GM12878 (cell line): ENCODE measurements around the gene EIF5A. TPM values are rescaled to one million over a fixed set of nuclear protein-coding genes. Genes with fewer than 3 reads are reported as not detected.

Experiments
- ATAC-seq: fragments of 200-7000 bp; cut with Tn5 transposase; 3 replicates; pipeline ENCODE4 v1.9.1; 2020; ENCODE audit warnings: mild to moderate bottlenecking, moderate library complexity
- BruUV-seq: library from RNA; stranded (reverse); fragments of 400-500 nt; replicated peaks from 2 replicates; lab custom pipeline; 2021; lab: Mats Ljungman, UMichigan
- CTCF ChIA-PET: fragments of 300-600 bp; sonication (Branson Sonifier 250); formaldehyde crosslinking; extraction: SDS; loops from one replicate; lab custom pipeline; 2021; ENCODE audit warnings: inconsistent platforms; lab: Yijun Ruan, JAX
- POLR2A ChIA-PET: fragments of 350-600 bp; formaldehyde crosslinking; extraction: SDS; loops from one replicate; lab custom pipeline; 2021; ENCODE audit warnings: inconsistent platforms; lab: Charles Lee
- RAD21 ChIA-PET: fragments of 300-600 bp; sonication (Branson Sonifier 250); formaldehyde crosslinking; loops from one replicate; lab custom pipeline; 2023; ENCODE audit warnings: antibody characterized with exemption; ENCODE audit not compliant: unreplicated experiment; lab: Charles Lee
- SMC1A ChIA-PET: fragments of 300-600 bp; sonication (Branson Sonifier 250); formaldehyde crosslinking; loops from one replicate; lab custom pipeline; 2023; ENCODE audit not compliant: unreplicated experiment, uncharacterized antibody; lab: Charles Lee
- DNase-seq: peaks from one replicate; pipeline ENCODE4 v3.0.0-alpha.2; 2011; ENCODE audit warnings: low read depth, low spot score
- FAIRE-seq: peaks from 3 replicates; lab custom pipeline; 2011; peaks lifted over from hg19 to GRCh38; lab: Jason Lieb, UNC
- H2AFZ ChIP-seq: 2 replicates; pipeline ENCODE4 v1.6.0; 2011; ENCODE audit warnings: low read depth, low read length, control low read depth; ENCODE audit not compliant: control insufficient read depth
- H3K27ac ChIP-seq: 2 replicates; pipeline ENCODE4 v1.5.1; 2011; ENCODE audit warnings: control low read depth; ENCODE audit not compliant: control insufficient read depth, insufficient read depth
- H3K27me3 ChIP-seq, 2 experiments: replicated peaks in 1 of 2; 2 replicates each; pipeline versions ENCODE4 v1.6.0 to v1.6.1; 2011; ENCODE audit warnings: low read length in 1 of 2; ENCODE audit not compliant: control insufficient read depth in 2 of 2, insufficient read depth in 2 of 2
- H3K36me3 ChIP-seq, 2 experiments: 2 replicates each; pipeline ENCODE4 v1.5.1; 2011; ENCODE audit warnings: low read length in 1 of 2; ENCODE audit not compliant: control insufficient read depth in 2 of 2, insufficient read depth in 2 of 2
- H3K4me1 ChIP-seq: 2 replicates; pipeline ENCODE4 v1.6.1; 2011; ENCODE audit warnings: mild to moderate bottlenecking, low read length, moderate library complexity, mixed read lengths; ENCODE audit not compliant: control insufficient read depth, insufficient read depth
- H3K4me2 ChIP-seq: 2 replicates; pipeline ENCODE4 v1.6.0; 2011; ENCODE audit warnings: control low read depth; ENCODE audit not compliant: control insufficient read depth, insufficient read depth
- H3K4me3 ChIP-seq: fragments of 200-600 bp; sonication (generic); 2 replicates; pipeline ENCODE4 v1.5.1; 2016
- H3K79me2 ChIP-seq: 2 replicates; pipeline ENCODE4 v1.6.0; 2011; ENCODE audit warnings: low read length; ENCODE audit not compliant: control insufficient read depth, insufficient read depth
- H3K9ac ChIP-seq: 2 replicates; pipeline ENCODE4 v1.8.0; 2011; ENCODE audit warnings: low read length, control low read depth, mixed read lengths; ENCODE audit not compliant: control insufficient read depth, insufficient read depth
- H3K9me3 ChIP-seq: replicated peaks from 3 replicates; pipeline ENCODE4 v1.5.1; 2011; ENCODE audit warnings: mild to moderate bottlenecking, low read length; ENCODE audit not compliant: control insufficient read depth, insufficient read depth
- H4K20me1 ChIP-seq: 2 replicates; pipeline ENCODE4 v1.6.0; 2011; ENCODE audit not compliant: control insufficient read depth, insufficient read depth
- BHLHE40 ChIP-seq, 2 experiments: fragments of 450-650 bp in 1 of 2; IDR thresholded peaks; 2 replicates each; pipeline ENCODE4 v1.6.1; 2011 to 2017; ENCODE audit warnings: low read depth in 2 of 2, borderline replicate concordance in 1 of 2, improper control_type of control experiment in 1 of 2, low read length in 1 of 2, mild to moderate bottlenecking in 1 of 2
- CREB1 ChIP-seq: IDR thresholded peaks from 2 replicates; pipeline ENCODE4 v1.6.1; 2012; ENCODE audit warnings: low read depth, mild to moderate bottlenecking, inconsistent platforms
- CTCF ChIP-seq, 3 experiments: IDR thresholded peaks in 2 of 3; conservative IDR thresholded peaks in 1 of 3; 2 replicates each; pipeline ENCODE4 v1.5.1; 2011; ENCODE audit warnings: low read depth in 3 of 3, low read length in 3 of 3, mild to moderate bottlenecking in 3 of 3, control low read depth in 2 of 3, moderate library complexity in 2 of 3, inconsistent platforms in 1 of 3, mixed read lengths in 1 of 3; ENCODE audit not compliant: control insufficient read depth in 2 of 3, insufficient read depth in 1 of 3; ENCODE audit errors: extremely low read depth in 1 of 3
- CUX1 ChIP-seq: IDR thresholded peaks from 2 replicates; pipeline ENCODE4 v1.6.1; 2012; ENCODE audit warnings: improper control_type of control experiment, low read depth, low read length; ENCODE audit not compliant: insufficient replicate concordance
- GATAD2B ChIP-seq: fragments of 450-650 bp; conservative IDR thresholded peaks from 2 replicates; pipeline ENCODE4 v1.6.1; 2017; ENCODE audit warnings: low read depth, mild to moderate bottlenecking, moderate library complexity
- KLF5 ChIP-seq: fragments of 450-650 bp; IDR thresholded peaks from 2 replicates; pipeline ENCODE4 v1.6.1; 2014; ENCODE audit warnings: mild to moderate bottlenecking; ENCODE audit not compliant: partially characterized antibody
- NFIC ChIP-seq: IDR thresholded peaks from 2 replicates; pipeline ENCODE4 v1.6.1; 2012; ENCODE audit warnings: low read depth, mild to moderate bottlenecking, inconsistent platforms, low read length, moderate library complexity
- POLR2AphosphoS2 ChIP-seq: IDR thresholded peaks from 2 replicates; pipeline ENCODE4 v1.6.1; 2011; ENCODE audit warnings: low read depth, mild to moderate bottlenecking, low read length, improper control_type of control experiment, moderate library complexity
- RAD21 ChIP-seq: IDR thresholded peaks from 2 replicates; pipeline ENCODE4 v1.6.1; 2011; ENCODE audit warnings: mild to moderate bottlenecking, low read depth, low read length, moderate library complexity; ENCODE audit not compliant: insufficient read depth
- SRF ChIP-seq, 2 experiments: IDR thresholded peaks; 2 replicates each; pipeline ENCODE4 v1.6.1; 2011; ENCODE audit warnings: low read depth in 2 of 2, low read length in 2 of 2, mild to moderate bottlenecking in 1 of 2, moderate library complexity in 1 of 2
- ZBED1 ChIP-seq: IDR thresholded peaks from 2 replicates; pipeline ENCODE4 v1.6.1; 2016; ENCODE audit warnings: borderline replicate concordance
- WGBS: methylation state at CpG from one replicate; pipeline ENCODE4 v1.1.6; 2016; ENCODE audit warnings: low lambda C conversion rate; ENCODE audit not compliant: insufficient replicate concordance, insufficient coverage; ENCODE audit errors: missing lambda C conversion rate; 5-methylcytosine and 5-hydroxymethylcytosine counted together
- in situ Hi-C: fragments of 300-500 bp; cut with MboI; formaldehyde crosslinking; loops from 9 replicates; pipeline ENCODE4 v1.14.3; 2018; ENCODE audit warnings: mixed read lengths
- intact Hi-C: fragments of 100-400 bp; cut with micrococcal nuclease; formaldehyde crosslinking; loops from one replicate; pipeline ENCODE4 v1.14.2; 2022; ENCODE audit not compliant: unreplicated experiment
- polyA plus RNA-seq, 11 experiments: library from polyadenylated mRNA; depleted of rRNA in 4 of 11; unstranded in 6 of 11; stranded (reverse) in 5 of 11; fragments of >200 nt; fragmentation: Nextera tagmentation in 4 of 11; fragmentation: Illumina TruSeq in 1 of 11; extraction: Ambion mirVana in 4 of 11; extraction: Trizol in 1 of 11; gene quantifications; 1 replicate in 1 of 11; 2 replicates in 10 of 11; pipeline versions ENCODE4 v1.2.1 to v1.2.3, GENCODE V29; 2011 to 2016; ENCODE audit warnings: inconsistent platforms in 2 of 11, missing spikeins in 2 of 11, low read depth in 1 of 11
- total RNA-seq, 4 experiments: library from RNA; depleted of rRNA in 3 of 4; stranded (reverse); fragments of >200 nt in 3 of 4; fragmentation: Illumina TruSeq in 1 of 4; extraction: Trizol in 1 of 4; gene quantifications; 2 replicates each; pipeline versions ENCODE4 v1.2.1 to v1.2.3, GENCODE V29; 2013 to 2021

Gene EIF5A
- total and polyA plus RNA-seq, 10 of the 15 experiments (the other 5 are each of a cell fraction or from before 2014, with no cell fraction given): 26.5 to 1,792 (median 944) TPM

- ChIA-PET POLR2A (interaction anchor here (0.6 to 1.3 kb wide), 7 partner anchors 18 to 319 kb away, joined by 3 to 6 read pairs (median 3); partner anchors contain the start of genes ACAP1, GPS2, NEURL4 and SLC2A4), SMC1A (interaction anchor here (0.6 to 2.4 kb wide), 5 partner anchors 18 to 333 kb away, joined by 3 to 9 read pairs (median 4); partner anchors contain the start of genes ACAP1 and TP53), RAD21 (interaction anchor here (0.5 to 3.6 kb wide), 9 partner anchors 8 to 333 kb away, joined by 3 to 31 read pairs (median 3); partner anchors contain the start of genes ACAP1, NEURL4, TMEM102 and TMEM256), CTCF (interaction anchor here (0.6 to 4.0 kb wide), 13 partner anchors 9 to 334 kb away, joined by 3 to 58 read pairs (median 9); partner anchors contain the start of genes SENP3, SOX15, TMEM102 and TNFSF13)
- ATAC-seq: no peak
- H3K27me3 ChIP-seq: no peaks in the 10 kb centered on the region
- H2AFZ ChIP-seq: no peak overlapping the region
- H3K4me3 ChIP-seq: no peak overlapping the region
- H3K4me2 ChIP-seq: peak overlapping the region; percentile 30; the same call in 1 of the 2 replicates
- peaks cover 7% of the 10 kb centered on the region for H3K79me2 ChIP-seq
- BruUV-seq: no TSS peak
- H4K20me1 ChIP-seq: no peaks in the 10 kb centered on the region
- H3K27ac ChIP-seq: no peak overlapping the region
- intact Hi-C loops (loop anchor here (5.0 kb wide), 1 partner anchor 83 kb away; the partner anchor contains the start of genes FGF11 and TMEM102), in situ Hi-C loops (no loop called here)
- H3K36me3 ChIP-seq: no peaks in the 10 kb centered on the region
- FAIRE-seq: no peak
- DNase-seq: no peak
- H3K9ac ChIP-seq: 0 out of 2 replicates have a peak overlapping the region, but pooled peaks have one; percentile 14
- H3K4me1 ChIP-seq: peaks cover 23% of the 10 kb centered on the region
- H3K9me3 ChIP-seq: no peaks in the 10 kb centered on the region
- WGBS: 37% methylated on average over 9 of the region's 9 CpGs
- peak in 1 of 2 experiments; percentile 23; a peak in 1 of 4 replicates for TF ChIP-seq BHLHE40 (IDR thresholded peaks at IDR 0.05; ENCODE audit: borderline replicate concordance in 1 of 2, low read depth in 2 of 2, low read length in 1 of 2)
- peak; percentile 53; the same call in 1 of the 2 replicates for TF ChIP-seq CREB1
- no peak for TF ChIP-seq ZBED1
- no peak for TF ChIP-seq POLR2AphosphoS2
- no peak for TF ChIP-seq NFIC
- TF ChIP-seq KLF5: no peak
- no peak for TF ChIP-seq CUX1
- TF ChIP-seq GATAD2B: no peak
- TF ChIP-seq CTCF (IDR thresholded peaks at IDR 0.05 in 2 of 3, conservative IDR thresholded peaks at IDR 0.05 in 1 of 3; ENCODE audit: control insufficient read depth in 2 of 3, extremely low read depth in 1 of 3, insufficient read depth in 1 of 3, low read depth in 3 of 3, low read length in 3 of 3): no peak
- TF ChIP-seq RAD21: no peak
- no peak for TF ChIP-seq SRF (IDR thresholded peaks at IDR 0.05; ENCODE audit: low read depth in 2 of 2, low read length in 2 of 2)
Observed at GRCh38 chr17:7354262-7354843, 46.9 kb downstream of the EIF5A start.
